GM19397 (cell line): ENCODE results near the gene RAB7B.

Experiments used
- ATAC-seq: cut with Tn5 transposase; IDR thresholded peaks from one replicate; pipeline ENCODE4 v1.9.1; 2021; ENCODE audit warnings: mild to moderate bottlenecking, moderate library complexity; ENCODE audit not compliant: unreplicated experiment

Gene RAB7B

GRCh38 chr1:206023695-206024094, 20.5 kb upstream of the RAB7B start, which contains the start of gene CTSE:
TSS of gene CTSE (minus strand) at chr1:206023895. CDS start at chr1:206023791, 104 bp downstream.
- no peak for ATAC-seq

- no peak for ATAC-seq
Measured at GRCh38 chr1:206022766-206023165, 19.6 kb upstream of the RAB7B start.

GRCh38 chr1:206021626-206022365, 18.6 kb upstream of the RAB7B start:
- ATAC-seq, result no peak

GRCh38 chr1:206021008-206021625, 17.9 kb upstream of the RAB7B start:
- ATAC-seq, result no peak

- no peak for ATAC-seq
Measured at GRCh38 chr1:206020393-206021007, 17.3 kb upstream of the RAB7B start.

- no peak for ATAC-seq
Measured at GRCh38 chr1:206015071-206015470, 11.9 kb upstream of the RAB7B start.

GRCh38 chr1:206014601-206015000, 11.4 kb upstream of the RAB7B start:
- ATAC-seq, result no peak

- ATAC-seq, result no peak
Measured at GRCh38 chr1:206013026-206013795, 10.0 kb upstream of the RAB7B start.

GRCh38 chr1:206012086-206012859, 9.1 kb upstream of the RAB7B start:
- peak; percentile 94 for ATAC-seq

GRCh38 chr1:206011057-206011456, 7.9 kb upstream of the RAB7B start:
- no peak for ATAC-seq

GRCh38 chr1:206010060-206010459, 6.9 kb upstream of the RAB7B start:
- no peak for ATAC-seq

GRCh38 chr1:206006946-206007345, 3.8 kb upstream of the RAB7B start:
- ATAC-seq, result no peak

- ATAC-seq, result no peak
Measured at GRCh38 chr1:206005778-206006180, 2.6 kb upstream of the RAB7B start.

- no peak for ATAC-seq
Measured at GRCh38 chr1:206005234-206005633, 2.0 kb upstream of the RAB7B start.

GRCh38 chr1:206004826-206005225, 1.6 kb upstream of the RAB7B start:
- ATAC-seq, result no peak

- ATAC-seq, result no peak
Measured at GRCh38 chr1:206003854-206004800, 932 bp upstream of the RAB7B start.

GRCh38 chr1:206002160-206002559, 1.0 kb downstream of the RAB7B start:
- no peak for ATAC-seq

- ATAC-seq, result no peak
Measured at GRCh38 chr1:206001476-206001888, 1.7 kb downstream of the RAB7B start.

GRCh38 chr1:206000641-206001339, 2.4 kb downstream of the RAB7B start:
- ATAC-seq, result no peak
